K562 (cell line): ENCODE results near the gene KAT14. TPM values are rescaled to one million over a fixed set of nuclear protein-coding genes. Genes with fewer than 3 reads are reported as not detected.
"Not testable (repeated sequence)": the region's sequence is repeated elsewhere in the genome, so short reads cannot be mapped to it uniquely, and the experiment has no call there.

Experiments used
- ATAC-seq: fragments of 200-7000 bp; cut with Tn5 transposase; 3 replicates; pipeline ENCODE4 v1.9.1; 2020; ENCODE audit warnings: moderate library complexity
- BruUV-seq: library from RNA; stranded (reverse); fragments of 400-500 nt; replicated peaks from 2 replicates; lab custom pipeline; 2021; lab: Mats Ljungman, UMichigan
- CTCF ChIA-PET: fragments of 300-600 bp; formaldehyde crosslinking; extraction: SDS; loops from one replicate; lab custom pipeline; 2021; ENCODE audit warnings: low intra/inter-chr PET ratio; lab: Yijun Ruan, JAX
- POLR2A ChIA-PET: fragments of 300-600, 350-650 bp; sonication (Branson Sonifier 250); formaldehyde crosslinking; extraction: SDS; loops from one replicate; lab custom pipeline; 2021; ENCODE audit warnings: antibody characterized with exemption, inconsistent platforms; lab: Yijun Ruan, JAX
- DNase-seq, 4 experiments: peaks; one replicate each; pipeline versions ENCODE4 v3.0.0 to v3.0.0-alpha.2; 2011 to 2018; ENCODE audit warnings: low spot score in 3 of 4, mixed read lengths in 3 of 4; ENCODE audit errors: extremely low read depth in 1 of 4
- FAIRE-seq: peaks from 2 replicates; lab custom pipeline; 2011; peaks lifted over from hg19 to GRCh38; lab: Jason Lieb, UNC
- H2AFZ ChIP-seq: 2 replicates; pipeline ENCODE4 v1.6.0; 2011; ENCODE audit warnings: low read depth, low read length, control low read depth, inconsistent platforms
- H3K27ac ChIP-seq: fragments of 200-600 bp; 3 replicates; pipeline ENCODE4 v1.8.0; 2011; ENCODE audit warnings: low read depth, mild to moderate bottlenecking, control low read depth, inconsistent platforms, low read length, moderate library complexity, mixed read lengths; ENCODE audit errors: extremely low read depth
- H3K27me3 ChIP-seq, 2 experiments: fragments of 300-600 bp in 1 of 2; 2 replicates in 1 of 2; 3 replicates in 1 of 2; pipeline versions ENCODE4 v1.6.0 to v1.8.0; 2011; ENCODE audit warnings: inconsistent platforms in 2 of 2, low read length in 2 of 2, mild to moderate bottlenecking in 1 of 2, mixed read lengths in 1 of 2, moderate library complexity in 1 of 2; ENCODE audit not compliant: control insufficient read depth in 2 of 2, insufficient read depth in 2 of 2
- H3K36me3 ChIP-seq: fragments of 300-600 bp; 3 replicates; pipeline ENCODE4 v1.8.0; 2011; ENCODE audit warnings: mild to moderate bottlenecking, low read length, inconsistent platforms; ENCODE audit not compliant: control insufficient read depth, insufficient read depth
- H3K4me1 ChIP-seq, 2 experiments: fragments of 200-600 bp in 1 of 2; replicated peaks in 1 of 2; 2 replicates in 1 of 2; 3 replicates in 1 of 2; pipeline versions ENCODE4 v1.5.1 to v1.8.0; 2011; ENCODE audit warnings: inconsistent platforms in 2 of 2, low read length in 2 of 2, mild to moderate bottlenecking in 1 of 2, mixed read lengths in 1 of 2, moderate library complexity in 1 of 2; ENCODE audit not compliant: control insufficient read depth in 2 of 2, insufficient read depth in 2 of 2
- H3K4me2 ChIP-seq: 2 replicates; pipeline ENCODE4 v1.6.1; 2011; ENCODE audit warnings: low read length, control low read depth, inconsistent platforms, mixed read lengths; ENCODE audit not compliant: insufficient read depth
- H3K4me3 ChIP-seq: fragments of 200-600 bp; sonication (generic), shearing (Covaris generic); 2 replicates; pipeline ENCODE4 v1.5.1; 2016; ENCODE audit warnings: control low read depth, inconsistent platforms
- H3K79me2 ChIP-seq: fragments of 200-600 bp; 3 replicates; pipeline ENCODE4 v1.8.0; 2011; ENCODE audit warnings: low read length, inconsistent platforms; ENCODE audit not compliant: control insufficient read depth, insufficient read depth
- H3K9ac ChIP-seq, 2 experiments: 2 replicates each; pipeline versions ENCODE4 v1.6.0 to v1.6.1; 2011; ENCODE audit warnings: low read depth in 2 of 2, low read length in 2 of 2, control low read depth in 1 of 2, inconsistent platforms in 1 of 2, mild to moderate bottlenecking in 1 of 2, mixed read lengths in 1 of 2; ENCODE audit not compliant: insufficient read depth in 1 of 2
- H3K9me1 ChIP-seq: one replicate; pipeline ENCODE4 v1.6.0; 2011; ENCODE audit warnings: inconsistent platforms, mild to moderate bottlenecking, low read length, moderate library complexity; ENCODE audit not compliant: control insufficient read depth, insufficient read depth
- H3K9me3 ChIP-seq: replicated peaks from 2 replicates; pipeline ENCODE4 v1.5.1; 2011; ENCODE audit warnings: low read depth, low read length, inconsistent platforms; ENCODE audit not compliant: control insufficient read depth, insufficient read depth
- H4K20me1 ChIP-seq: replicated peaks from 2 replicates; pipeline ENCODE4 v1.6.1; 2011; ENCODE audit warnings: low read length, inconsistent platforms, mixed read lengths; ENCODE audit not compliant: control insufficient read depth, insufficient read depth
- GABPA ChIP-seq: fragments of 200-800 bp; sonication (Bioruptor generic); conservative IDR thresholded peaks from 2 replicates; pipeline ENCODE4 v1.6.1; 2016; ENCODE audit warnings: low read depth, missing genetic modification characterization, missing compliant biosample characterization
- GATA2 ChIP-seq: sonication (generic); formaldehyde crosslinking; IDR thresholded peaks from 2 replicates; pipeline ENCODE4 v1.4.0; 2020; ENCODE audit warnings: mild to moderate bottlenecking, missing genetic modification reagents
- MCM5 ChIP-seq: fragments of 450-650 bp; IDR thresholded peaks from 2 replicates; pipeline ENCODE4 v1.6.1; 2016; ENCODE audit warnings: low read depth
- POLR2AphosphoS5 ChIP-seq: IDR thresholded peaks from 2 replicates; pipeline ENCODE4 v1.6.1; 2011; ENCODE audit warnings: mild to moderate bottlenecking, low read depth, low read length, moderate library complexity; ENCODE audit not compliant: control insufficient read depth, insufficient read depth
- STAG1 ChIP-seq: sonication (generic); formaldehyde crosslinking; IDR thresholded peaks from 2 replicates; pipeline ENCODE4 v1.5.0; 2020; ENCODE audit warnings: missing genetic modification reagents, borderline replicate concordance
- ZNF507 ChIP-seq: conservative IDR thresholded peaks from 2 replicates; pipeline ENCODE4 v1.6.1; 2017; ENCODE audit warnings: missing genetic modification characterization, missing compliant biosample characterization
- WGBS: fragments of 100-300 bp; shearing (Covaris generic); methylation state at CpG from one replicate; pipeline ENCODE4 v1.1.6; 2016; ENCODE audit warnings: low coverage, mixed read lengths; ENCODE audit not compliant: insufficient coverage; ENCODE audit errors: missing lambda C conversion rate; 5-methylcytosine and 5-hydroxymethylcytosine counted together
- in situ Hi-C: fragments of 300-500 bp; cut with MboI; formaldehyde crosslinking; loops from 4 replicates; pipeline ENCODE4 v1.15.0; 2018; ENCODE audit warnings: inconsistent platforms, mixed read lengths
- intact Hi-C: fragments of 100-400 bp; cut with micrococcal nuclease; formaldehyde crosslinking; loops from 2 replicates; pipeline ENCODE4 v1.14.2; 2022
- polyA plus RNA-seq, 8 experiments: library from polyadenylated mRNA; depleted of rRNA in 4 of 8; stranded (reverse) in 5 of 8; unstranded in 3 of 8; fragments of >200 nt; fragmentation: Nextera tagmentation in 2 of 8; fragmentation: Illumina TruSeq in 1 of 8; extraction: Ambion mirVana in 2 of 8; extraction: Trizol in 1 of 8; gene quantifications; 2 replicates each; pipeline versions ENCODE4 v1.2.1 to v1.2.3, GENCODE V29; 2011 to 2014; ENCODE audit warnings: inconsistent platforms in 1 of 8, missing spikeins in 1 of 8
- total RNA-seq, 7 experiments: library from RNA; depleted of rRNA in 6 of 7; stranded (reverse); fragments of >200 nt in 6 of 7; fragmentation: Illumina TruSeq in 2 of 7; extraction: Trizol in 2 of 7; gene quantifications; 2 replicates each; pipeline versions ENCODE4 v1.2.1 to v1.2.3, GENCODE V29; 2011 to 2021; ENCODE audit warnings: low replicate concordance in 1 of 7
- TF ChIP-seq, protein P1 (sequence below), 2 experiments: fragments of 450-650 bp in 1 of 2; IDR thresholded peaks; 2 replicates each; pipeline ENCODE4 v1.6.1; 2011 to 2017; ENCODE audit warnings: low read depth in 2 of 2, antibody characterized with exemption in 1 of 2, borderline replicate concordance in 1 of 2, low read length in 1 of 2, mild to moderate bottlenecking in 1 of 2, mixed read lengths in 1 of 2; ENCODE audit not compliant: control insufficient read depth in 1 of 2

KAT14 gene
- total and polyA plus RNA-seq, 9 of the 15 experiments (the other 6 are each of a cell fraction or from before 2014, with no cell fraction given) = 1.7 to 7.2 (median 5.6) TPM

DNA sequence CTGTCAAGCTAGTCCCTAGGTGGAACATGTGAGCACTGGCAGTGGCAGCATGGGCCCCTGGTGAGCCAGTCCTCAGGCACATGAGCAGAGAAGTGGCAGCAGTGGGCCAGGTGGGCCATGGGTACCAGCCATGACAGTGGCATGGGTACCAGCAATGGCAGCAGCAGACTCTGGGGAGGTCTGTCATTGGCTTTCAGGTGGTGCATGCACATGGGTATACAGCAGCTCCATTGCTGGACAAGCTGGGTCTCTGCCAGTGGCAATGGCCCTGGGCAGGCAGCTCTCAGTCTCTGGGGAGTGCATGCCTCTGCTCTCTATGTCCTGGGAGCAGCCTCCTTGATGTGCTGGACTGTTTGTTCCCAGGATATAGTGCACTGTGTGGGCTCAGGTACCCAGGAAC, 65.3 kb downstream of the KAT14 start (continued):
- TF ChIP-seq MCM5 (no peak), ZNF507 (no peak), POLR2AphosphoS5 (no peak), GATA2 (CRISPR knock-in tag) (no peak), STAG1 (CRISPR knock-in tag) (no peak), GABPA (no peak)
- TF ChIP-seq, protein P1, sequence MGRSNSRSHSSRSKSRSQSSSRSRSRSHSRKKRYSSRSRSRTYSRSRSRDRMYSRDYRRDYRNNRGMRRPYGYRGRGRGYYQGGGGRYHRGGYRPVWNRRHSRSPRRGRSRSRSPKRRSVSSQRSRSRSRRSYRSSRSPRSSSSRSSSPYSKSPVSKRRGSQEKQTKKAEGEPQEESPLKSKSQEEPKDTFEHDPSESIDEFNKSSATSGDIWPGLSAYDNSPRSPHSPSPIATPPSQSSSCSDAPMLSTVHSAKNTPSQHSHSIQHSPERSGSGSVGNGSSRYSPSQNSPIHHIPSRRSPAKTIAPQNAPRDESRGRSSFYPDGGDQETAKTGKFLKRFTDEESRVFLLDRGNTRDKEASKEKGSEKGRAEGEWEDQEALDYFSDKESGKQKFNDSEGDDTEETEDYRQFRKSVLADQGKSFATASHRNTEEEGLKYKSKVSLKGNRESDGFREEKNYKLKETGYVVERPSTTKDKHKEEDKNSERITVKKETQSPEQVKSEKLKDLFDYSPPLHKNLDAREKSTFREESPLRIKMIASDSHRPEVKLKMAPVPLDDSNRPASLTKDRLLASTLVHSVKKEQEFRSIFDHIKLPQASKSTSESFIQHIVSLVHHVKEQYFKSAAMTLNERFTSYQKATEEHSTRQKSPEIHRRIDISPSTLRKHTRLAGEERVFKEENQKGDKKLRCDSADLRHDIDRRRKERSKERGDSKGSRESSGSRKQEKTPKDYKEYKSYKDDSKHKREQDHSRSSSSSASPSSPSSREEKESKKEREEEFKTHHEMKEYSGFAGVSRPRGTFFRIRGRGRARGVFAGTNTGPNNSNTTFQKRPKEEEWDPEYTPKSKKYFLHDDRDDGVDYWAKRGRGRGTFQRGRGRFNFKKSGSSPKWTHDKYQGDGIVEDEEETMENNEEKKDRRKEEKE (IDR thresholded peaks at IDR 0.05; ENCODE audit: borderline replicate concordance in 1 of 2, control insufficient read depth in 1 of 2, low read depth in 2 of 2, low read length in 1 of 2) = no peak
- TF ChIP-seq, all 486 proteins: peak for 0

DNA sequence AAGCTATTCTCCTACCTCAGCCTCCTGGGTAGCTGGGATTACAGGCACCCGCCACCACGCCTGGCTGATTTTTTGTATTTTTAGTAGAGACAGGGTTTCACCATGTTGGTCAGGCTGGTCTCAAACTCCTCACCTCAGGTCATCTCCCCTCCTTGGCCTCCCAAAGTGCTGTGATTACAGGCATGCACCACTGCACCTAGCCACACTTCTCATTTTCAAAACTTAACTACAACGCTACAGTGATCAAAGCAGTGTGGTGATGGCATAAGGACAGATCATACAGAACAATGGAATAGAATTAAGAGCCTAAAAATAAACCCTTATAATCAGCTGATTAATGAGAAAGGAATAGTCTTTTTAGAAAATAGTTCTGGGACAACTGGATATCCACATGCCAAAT, 66.0 kb downstream of the KAT14 start:
- CTCF ChIA-PET, BruUV-seq, H3K9me1 ChIP-seq, H3K79me2 ChIP-seq, FAIRE-seq, H3K27ac ChIP-seq, H3K9me3 ChIP-seq, H3K9ac ChIP-seq, ATAC-seq, H3K27me3 ChIP-seq, DNase-seq, H3K4me2 ChIP-seq, H2AFZ ChIP-seq, H3K4me1 ChIP-seq, in situ Hi-C loops, POLR2A ChIA-PET, H3K36me3 ChIP-seq, H3K4me3 ChIP-seq, intact Hi-C loops, H4K20me1 ChIP-seq: not testable (repeated sequence)
- 0% methylated on average over 1 of the region's 3 CpGs for WGBS
